ENCODE measurements around the gene UCK1. TPM values are rescaled to one million over a fixed set of nuclear protein-coding genes. Genes with fewer than 3 reads are reported as not detected.

UCK1 gene
- total RNA-seq, 2 donors from 2014 or later, result 21.2 to 37.8 TPM

DNA sequence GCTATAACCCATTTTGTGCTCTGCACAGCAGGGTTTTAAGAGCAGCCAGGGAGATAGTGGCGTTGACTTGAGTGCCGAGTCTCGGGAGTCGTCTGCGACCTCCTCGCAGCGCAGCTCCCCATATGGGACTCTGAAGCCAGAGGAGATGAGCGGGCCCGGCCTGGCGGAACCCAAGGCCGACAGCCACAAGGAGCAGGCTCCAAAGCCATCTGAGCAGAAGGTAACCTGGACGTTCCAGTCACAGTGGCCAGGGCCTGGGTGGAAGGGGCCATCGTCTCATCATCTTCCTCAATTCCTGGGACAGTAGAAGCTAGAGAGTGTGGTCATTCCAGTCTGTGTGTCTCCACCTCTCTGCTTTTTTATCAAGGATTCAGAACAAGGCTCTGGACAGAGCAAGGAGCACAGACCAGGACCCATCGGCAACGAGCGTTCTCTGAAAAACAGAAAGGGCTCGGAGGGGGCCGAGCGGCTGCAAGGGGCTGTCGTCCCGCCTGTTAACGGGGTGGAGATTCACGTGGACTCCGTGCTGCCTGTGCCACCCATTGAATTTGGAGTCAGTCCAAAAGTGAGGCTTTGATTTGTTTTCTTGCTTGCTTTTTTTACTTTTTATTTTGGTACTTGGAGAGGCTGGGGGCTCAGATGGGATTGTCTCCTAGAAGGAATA, 48.6 kb downstream of the UCK1 start:
- TF ChIP-seq, protein P1, sequence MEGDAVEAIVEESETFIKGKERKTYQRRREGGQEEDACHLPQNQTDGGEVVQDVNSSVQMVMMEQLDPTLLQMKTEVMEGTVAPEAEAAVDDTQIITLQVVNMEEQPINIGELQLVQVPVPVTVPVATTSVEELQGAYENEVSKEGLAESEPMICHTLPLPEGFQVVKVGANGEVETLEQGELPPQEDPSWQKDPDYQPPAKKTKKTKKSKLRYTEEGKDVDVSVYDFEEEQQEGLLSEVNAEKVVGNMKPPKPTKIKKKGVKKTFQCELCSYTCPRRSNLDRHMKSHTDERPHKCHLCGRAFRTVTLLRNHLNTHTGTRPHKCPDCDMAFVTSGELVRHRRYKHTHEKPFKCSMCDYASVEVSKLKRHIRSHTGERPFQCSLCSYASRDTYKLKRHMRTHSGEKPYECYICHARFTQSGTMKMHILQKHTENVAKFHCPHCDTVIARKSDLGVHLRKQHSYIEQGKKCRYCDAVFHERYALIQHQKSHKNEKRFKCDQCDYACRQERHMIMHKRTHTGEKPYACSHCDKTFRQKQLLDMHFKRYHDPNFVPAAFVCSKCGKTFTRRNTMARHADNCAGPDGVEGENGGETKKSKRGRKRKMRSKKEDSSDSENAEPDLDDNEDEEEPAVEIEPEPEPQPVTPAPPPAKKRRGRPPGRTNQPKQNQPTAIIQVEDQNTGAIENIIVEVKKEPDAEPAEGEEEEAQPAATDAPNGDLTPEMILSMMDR (IDR thresholded peaks at IDR 0.05), result no peak
- no peak for DNase-seq (ENCODE audit: low spot score)
- Histone ChIP-seq H3K36me3 (peaks cover 97% of the 10 kb centered on the region), H3K9me3 (no peaks in the 10 kb centered on the region), H3K27ac (peak overlapping the region; percentile 79 to 87), H3K4me1 (peaks cover 0 to 39% of the 10 kb centered on the region in 2 donors), H3K27me3 (no peaks in the 10 kb centered on the region), H3K4me3 (no peak overlapping the region)

DNA sequence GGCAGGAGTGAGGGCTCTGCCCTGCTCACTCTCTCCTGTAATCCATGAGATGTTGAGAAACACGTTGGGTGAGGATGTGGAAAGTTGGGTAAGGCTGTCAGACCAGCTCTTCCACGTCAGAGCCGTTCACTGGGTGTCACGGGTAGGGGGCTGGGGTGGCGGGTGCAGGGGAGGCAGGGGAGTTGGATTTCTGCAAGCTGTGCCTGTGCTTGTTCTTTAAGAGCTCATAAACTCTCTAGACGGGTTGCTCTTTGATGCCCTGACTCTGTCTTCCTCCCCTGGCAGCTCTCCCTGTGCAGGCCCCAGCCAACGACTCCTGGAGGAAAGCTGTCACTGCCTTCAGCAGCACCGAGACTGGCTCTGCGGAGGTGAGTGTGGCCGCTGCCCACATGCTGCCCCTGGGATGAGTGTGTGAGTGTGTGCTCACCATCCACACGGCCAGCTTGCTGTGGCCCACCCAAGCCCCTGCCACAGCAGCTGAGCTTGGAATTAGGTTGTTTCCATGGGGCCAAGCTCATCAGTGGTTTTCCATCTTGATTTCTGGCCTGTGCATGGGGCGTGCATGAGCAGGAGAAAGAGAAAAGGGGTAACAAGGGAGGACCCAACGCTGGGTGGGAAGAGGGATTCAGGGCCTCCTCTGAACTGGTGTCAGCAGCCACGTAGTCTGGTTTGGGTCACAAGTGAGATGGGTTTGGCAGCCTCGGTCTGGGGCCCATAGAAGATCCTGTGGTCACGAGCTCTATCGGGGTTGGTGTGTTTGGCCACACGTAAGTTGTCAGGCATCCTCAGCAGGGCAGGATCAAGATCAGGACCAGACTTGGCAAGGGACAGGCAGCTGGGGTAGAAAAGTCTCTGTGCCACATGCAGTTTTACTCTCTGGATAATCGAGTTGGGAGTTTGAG, 49.4 kb downstream of the UCK1 start:
- Histone ChIP-seq H3K27ac (peak overlapping the region; percentile 79 to 87), H3K9me3 (no peaks in the 10 kb centered on the region)
- no peak for DNase-seq (ENCODE audit: low spot score)

DNA sequence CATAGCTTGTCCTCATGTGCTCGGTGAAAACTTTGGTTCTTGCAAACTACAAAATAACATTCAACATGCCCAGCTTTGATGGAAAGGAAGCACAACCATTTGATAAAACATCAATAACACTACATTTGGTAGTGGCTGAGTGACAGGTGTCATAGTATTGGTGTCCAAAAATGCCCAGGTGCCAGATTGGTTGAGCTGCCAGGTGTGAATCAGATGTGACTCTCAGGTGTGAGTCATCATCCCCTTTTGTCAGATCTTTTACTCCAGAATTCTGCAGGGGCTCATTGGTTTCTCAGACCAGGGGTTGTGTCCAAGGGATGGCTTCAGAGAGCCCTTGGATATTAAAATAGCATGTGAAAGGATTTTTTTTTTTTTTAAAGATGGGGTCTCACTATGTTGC, 50.8 kb downstream of the UCK1 start:
- TF ChIP-seq, protein P1 (IDR thresholded peaks at IDR 0.05), result no peak
- H3K4me1 ChIP-seq, result peaks cover 0 to 51% of the 10 kb centered on the region in 2 donors

More for the DNA sequence above, 49.4 kb downstream of the UCK1 start:
- Histone ChIP-seq H3K27me3 (no peaks in the 10 kb centered on the region), H3K36me3 (peaks cover 97% of the 10 kb centered on the region), H3K4me1 (peaks cover 0 to 46% of the 10 kb centered on the region in 2 donors), H3K4me3 (no peak overlapping the region)
- TF ChIP-seq, protein P1 (IDR thresholded peaks at IDR 0.05), result no peak

DNA sequence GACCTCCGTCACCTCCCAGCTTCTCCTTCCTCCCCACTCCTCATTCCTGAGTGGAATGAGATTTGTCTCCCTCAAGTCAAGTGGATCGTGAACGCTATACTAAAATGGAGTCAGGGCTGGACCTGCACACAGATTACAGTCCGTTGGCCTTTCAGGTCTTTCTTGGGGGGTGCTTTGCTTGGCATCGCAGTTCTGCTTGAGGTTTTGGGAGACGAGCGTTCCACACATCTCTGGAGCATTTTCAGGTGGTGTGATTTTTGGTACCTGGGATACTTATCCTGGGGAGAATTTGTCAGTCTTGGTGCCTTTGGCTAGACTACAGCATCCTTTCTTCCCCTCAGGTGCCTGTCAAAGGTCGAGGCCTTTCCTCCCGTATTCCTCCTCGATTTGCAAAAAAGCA, 52.2 kb downstream of the UCK1 start:
- no peak for DNase-seq (ENCODE audit: low spot score)
- Histone ChIP-seq H3K36me3 (peaks cover 97% of the 10 kb centered on the region), H3K4me3 (no peak overlapping the region), H3K4me1 (peaks cover 0 to 38% of the 10 kb centered on the region in 2 donors), H3K27ac (no peak overlapping the region), H3K27me3 (no peaks in the 10 kb centered on the region), H3K9me3 (no peaks in the 10 kb centered on the region)
- TF ChIP-seq, protein P1 (IDR thresholded peaks at IDR 0.05), result no peak

More for the DNA sequence above, 50.8 kb downstream of the UCK1 start:
- peaks cover 97% of the 10 kb centered on the region for H3K36me3 ChIP-seq
- H3K9me3 ChIP-seq, result no peaks in the 10 kb centered on the region
- no peak overlapping the region for H3K4me3 ChIP-seq
- no peak for DNase-seq (ENCODE audit: low spot score)
- no peak overlapping the region for H3K27ac ChIP-seq
- H3K27me3 ChIP-seq, result no peaks in the 10 kb centered on the region

DNA sequence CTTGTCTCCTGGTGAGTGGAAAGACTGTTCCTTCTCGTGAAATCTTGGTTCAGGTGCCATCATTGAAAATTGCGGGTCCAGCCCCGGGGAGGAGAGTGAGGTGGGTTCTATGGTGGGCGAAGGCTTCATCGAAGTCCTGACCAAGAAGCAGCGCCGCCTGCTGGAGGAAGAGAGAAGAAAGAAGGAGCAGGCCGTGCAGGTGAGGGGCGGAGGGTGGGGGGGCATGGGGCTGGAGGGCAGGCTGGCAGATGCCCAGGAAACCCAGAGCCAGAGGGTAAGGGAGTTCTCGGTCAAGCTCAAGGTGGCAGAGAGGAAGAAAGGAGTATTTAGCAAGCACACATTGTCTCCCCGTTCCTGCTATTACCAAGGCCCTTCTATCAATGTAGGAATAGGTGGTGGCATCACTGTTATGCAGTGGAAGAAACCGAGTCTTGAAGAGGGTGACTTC, 52.6 kb downstream of the UCK1 start:
- TF ChIP-seq, protein P1 (IDR thresholded peaks at IDR 0.05), result peak; percentile 52 to 74
- peaks cover 97% of the 10 kb centered on the region for H3K36me3 ChIP-seq
- DNase-seq (ENCODE audit: low spot score), result no peak
- H3K4me3 ChIP-seq, result no peak overlapping the region
- H3K27me3 ChIP-seq, result no peaks in the 10 kb centered on the region
- H3K4me1 ChIP-seq, result peaks cover 0 to 34% of the 10 kb centered on the region in 2 donors
- peak overlapping the region in 1 of 2 donors; percentile 61 for H3K27ac ChIP-seq
- H3K9me3 ChIP-seq, result no peaks in the 10 kb centered on the region

All from right atrium auricular region (tissue), 2 donors.